Measurements from ENCODE around the gene TP53I13. TPM values are rescaled to one million over a fixed set of nuclear protein-coding genes. Genes with fewer than 3 reads are reported as not detected.

Gene TP53I13
- total RNA-seq, 1 donor from 2014 or later, result 38.5 TPM

- DNase-seq (ENCODE audit: low read depth), result peak; percentile 64
These were observed 11.6 kb downstream of the TP53I13 start for GRCh38 chr17:29579866-29580771.

GRCh38 chr17:29581583-29582253, 13.2 kb downstream of the TP53I13 start:
- no peak for DNase-seq (ENCODE audit: low read depth)

- DNase-seq (ENCODE audit: low read depth), result no peak
These were observed 13.8 kb downstream of the TP53I13 start for GRCh38 chr17:29582254-29582765.

GRCh38 chr17:29582772-29583171, 14.3 kb downstream of the TP53I13 start:
- no peak for DNase-seq (ENCODE audit: low read depth)

GRCh38 chr17:29583324-29584248, 15.1 kb downstream of the TP53I13 start:
- no peak for DNase-seq (ENCODE audit: low read depth)

- no peak for DNase-seq (ENCODE audit: low read depth)
These were observed 16.1 kb downstream of the TP53I13 start for GRCh38 chr17:29584452-29585079.

GRCh38 chr17:29585080-29585751, 16.7 kb downstream of the TP53I13 start:
- DNase-seq (ENCODE audit: low read depth), result no peak

GRCh38 chr17:29586676-29587469, 18.4 kb downstream of the TP53I13 start:
- DNase-seq (ENCODE audit: low read depth), result no peak

- DNase-seq (ENCODE audit: low read depth), result no peak
These were observed 19.1 kb downstream of the TP53I13 start for GRCh38 chr17:29587591-29587990.

GRCh38 chr17:29588017-29588561, 19.6 kb downstream of the TP53I13 start:
- no peak for DNase-seq (ENCODE audit: low read depth)

- no peak for DNase-seq (ENCODE audit: low read depth)
These were observed 20.3 kb downstream of the TP53I13 start for GRCh38 chr17:29588562-29589411.

GRCh38 chr17:29589524-29590410, 21.3 kb downstream of the TP53I13 start, which contains the start of gene GIT1:
TSS of gene GIT1 (minus strand) at chr17:29589648. CDS start at chr17:29589378, 270 bp downstream.
- DNase-seq (ENCODE audit: low read depth), result no peak

GRCh38 chr17:29590411-29591145, 22.1 kb downstream of the TP53I13 start:
- DNase-seq (ENCODE audit: low read depth), result no peak

GRCh38 chr17:29591146-29591736, 22.7 kb downstream of the TP53I13 start:
- DNase-seq (ENCODE audit: low read depth), result peak; percentile 50

- DNase-seq (ENCODE audit: low read depth), result peak; percentile 49
These were observed 23.5 kb downstream of the TP53I13 start for GRCh38 chr17:29591737-29592608.

All from renal cortical epithelial cell (primary cell).